Neural progenitor cell (in vitro differentiated cells): ENCODE measurements around the gene SPAG16.

Experiments
- EZH2phosphoT487 ChIP-seq: fragments of 200-600 bp; sonication (generic); IDR thresholded peaks from 2 replicates; pipeline ENCODE4 v1.6.1; 2017; ENCODE audit warnings: antibody characterized with exemption
- TF ChIP-seq, protein P1 (sequence below): fragments of 200-600 bp; sonication (generic); IDR thresholded peaks from 2 replicates; pipeline ENCODE4 v1.5.1; 2017; ENCODE audit warnings: antibody characterized with exemption, mild to moderate bottlenecking

DNA sequence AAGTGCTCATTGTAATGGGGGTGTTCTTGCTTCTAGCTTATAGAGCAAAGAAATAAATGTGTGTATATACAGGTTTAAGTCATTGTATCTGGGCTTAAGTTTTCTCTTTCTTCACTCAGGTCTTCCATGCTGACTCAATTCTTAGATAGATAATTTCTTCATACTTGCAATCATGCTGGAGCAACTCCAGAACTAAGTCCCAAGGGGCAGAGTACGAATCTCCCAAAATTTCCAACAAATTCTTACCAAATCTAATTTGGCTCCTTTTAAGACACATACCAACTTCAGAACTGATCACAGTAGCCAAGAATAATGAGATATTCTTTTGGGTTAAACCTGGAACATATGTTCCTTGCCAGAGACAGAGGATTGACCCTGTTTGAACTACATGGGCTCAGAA, 4.3 kb upstream of the SPAG16 start:
- TF ChIP-seq, protein P1, sequence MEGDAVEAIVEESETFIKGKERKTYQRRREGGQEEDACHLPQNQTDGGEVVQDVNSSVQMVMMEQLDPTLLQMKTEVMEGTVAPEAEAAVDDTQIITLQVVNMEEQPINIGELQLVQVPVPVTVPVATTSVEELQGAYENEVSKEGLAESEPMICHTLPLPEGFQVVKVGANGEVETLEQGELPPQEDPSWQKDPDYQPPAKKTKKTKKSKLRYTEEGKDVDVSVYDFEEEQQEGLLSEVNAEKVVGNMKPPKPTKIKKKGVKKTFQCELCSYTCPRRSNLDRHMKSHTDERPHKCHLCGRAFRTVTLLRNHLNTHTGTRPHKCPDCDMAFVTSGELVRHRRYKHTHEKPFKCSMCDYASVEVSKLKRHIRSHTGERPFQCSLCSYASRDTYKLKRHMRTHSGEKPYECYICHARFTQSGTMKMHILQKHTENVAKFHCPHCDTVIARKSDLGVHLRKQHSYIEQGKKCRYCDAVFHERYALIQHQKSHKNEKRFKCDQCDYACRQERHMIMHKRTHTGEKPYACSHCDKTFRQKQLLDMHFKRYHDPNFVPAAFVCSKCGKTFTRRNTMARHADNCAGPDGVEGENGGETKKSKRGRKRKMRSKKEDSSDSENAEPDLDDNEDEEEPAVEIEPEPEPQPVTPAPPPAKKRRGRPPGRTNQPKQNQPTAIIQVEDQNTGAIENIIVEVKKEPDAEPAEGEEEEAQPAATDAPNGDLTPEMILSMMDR = no peak
- no peak for TF ChIP-seq EZH2phosphoT487
